Measurements from ENCODE around the gene MAP3K21. TPM values are rescaled to one million over a fixed set of nuclear protein-coding genes. Genes with fewer than 3 reads are reported as not detected.

MAP3K21 gene
- polyA plus RNA-seq, 1 donor from 2014 or later = 3.7 TPM

DNA sequence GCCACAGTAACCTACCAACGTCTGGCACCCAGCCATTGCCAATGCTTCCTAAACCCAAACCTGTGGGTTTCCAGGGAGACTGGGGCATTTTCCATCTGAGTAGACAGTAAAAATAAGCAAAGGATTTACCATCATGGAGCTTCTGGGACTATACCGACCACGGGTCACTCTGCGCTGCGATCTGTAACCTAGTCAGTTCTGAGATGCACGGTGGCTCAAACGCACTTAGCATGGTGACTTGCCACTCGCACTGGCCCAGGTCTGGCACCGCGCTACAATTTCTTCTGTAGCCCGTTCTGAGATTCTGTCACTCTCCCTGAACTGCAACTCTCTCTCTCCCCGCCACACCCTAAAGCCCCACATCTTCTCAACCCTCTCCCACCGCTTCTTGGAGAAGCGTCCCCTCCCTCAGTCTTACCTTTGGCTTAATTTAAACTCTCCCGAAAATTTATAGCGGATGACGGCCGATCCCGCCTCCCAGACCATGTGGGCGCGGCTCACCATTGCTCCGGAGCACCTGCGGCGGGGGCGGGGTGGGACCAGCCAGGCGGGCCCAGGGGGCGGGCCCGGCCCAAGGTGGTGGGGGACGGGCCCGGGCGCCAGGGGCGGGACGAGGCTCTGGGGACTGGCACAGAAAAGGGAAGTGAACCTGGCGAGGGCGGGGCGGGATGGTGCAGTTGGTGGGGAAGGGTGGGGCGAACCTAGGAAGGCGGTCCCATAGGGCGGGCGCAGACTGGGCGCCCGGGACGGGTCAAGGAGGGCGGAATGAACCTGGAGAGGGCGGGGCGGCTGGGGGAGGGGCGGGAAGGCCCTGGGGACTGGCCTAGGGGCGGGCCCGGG is 493 bp upstream of the MAP3K21 start:
- Histone ChIP-seq H3K9me3 (ENCODE audit: low read length) (no peaks in the 10 kb centered on the region), H3K79me2 (replicated peaks; ENCODE audit: insufficient read depth, low read length) (no peaks in the 10 kb centered on the region), H3K9ac (ENCODE audit: low read length) (no peak overlapping the region), H3F3A (ENCODE audit: insufficient read depth, low read length, poor library complexity, severe bottlenecking) (no peaks in the 10 kb centered on the region), H3K4me2 (ENCODE audit: low read length) (peak overlapping the region; percentile 30), H3K36me3 (ENCODE audit: insufficient read depth, low read length) (no peaks in the 10 kb centered on the region), H3K27me3 (ENCODE audit: insufficient read depth, low read depth, low read length) (peaks cover 30% of the 10 kb centered on the region), H3K4me3 (ENCODE audit: low read length) (peak overlapping the region; percentile 56), H3K9me2 (ENCODE audit: insufficient read depth, low read length) (no peaks in the 10 kb centered on the region), H2AFZ (ENCODE audit: low read depth, low read length) (no peak overlapping the region), H3K27ac (ENCODE audit: low read length) (no peak overlapping the region), H4K20me1 (ENCODE audit: insufficient read depth) (no peaks in the 10 kb centered on the region)
- TF ChIP-seq TAF1 (IDR thresholded peaks at IDR 0.05; ENCODE audit: low read depth) (no peak), REST (IDR thresholded peaks at IDR 0.05; ENCODE audit: borderline replicate concordance) (no peak), SMC3 (conservative IDR thresholded peaks at IDR 0.05; ENCODE audit: poor library complexity) (no peak), EZH2 (IDR thresholded peaks at IDR 0.05; ENCODE audit: borderline replicate concordance, insufficient read depth, low read length, poor library complexity, severe bottlenecking) (no peak), POLR2AphosphoS5 (IDR thresholded peaks at IDR 0.05) (no peak)

DNA sequence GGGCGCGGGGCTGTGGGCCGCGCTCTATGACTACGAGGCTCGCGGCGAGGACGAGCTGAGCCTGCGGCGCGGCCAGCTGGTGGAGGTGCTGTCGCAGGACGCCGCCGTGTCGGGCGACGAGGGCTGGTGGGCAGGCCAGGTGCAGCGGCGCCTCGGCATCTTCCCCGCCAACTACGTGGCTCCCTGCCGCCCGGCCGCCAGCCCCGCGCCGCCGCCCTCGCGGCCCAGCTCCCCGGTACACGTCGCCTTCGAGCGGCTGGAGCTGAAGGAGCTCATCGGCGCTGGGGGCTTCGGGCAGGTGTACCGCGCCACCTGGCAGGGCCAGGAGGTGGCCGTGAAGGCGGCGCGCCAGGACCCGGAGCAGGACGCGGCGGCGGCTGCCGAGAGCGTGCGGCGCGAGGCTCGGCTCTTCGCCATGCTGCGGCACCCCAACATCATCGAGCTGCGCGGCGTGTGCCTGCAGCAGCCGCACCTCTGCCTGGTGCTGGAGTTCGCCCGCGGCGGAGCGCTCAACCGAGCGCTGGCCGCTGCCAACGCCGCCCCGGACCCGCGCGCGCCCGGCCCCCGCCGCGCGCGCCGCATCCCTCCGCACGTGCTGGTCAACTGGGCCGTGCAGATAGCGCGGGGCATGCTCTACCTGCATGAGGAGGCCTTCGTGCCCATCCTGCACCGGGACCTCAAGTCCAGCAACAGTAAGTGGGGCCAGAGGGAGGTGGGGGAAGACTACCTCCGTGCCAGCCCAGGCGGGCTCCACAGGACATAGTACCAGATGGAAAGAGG is 808 bp downstream of the MAP3K21 start:
- TF ChIP-seq, protein P1, sequence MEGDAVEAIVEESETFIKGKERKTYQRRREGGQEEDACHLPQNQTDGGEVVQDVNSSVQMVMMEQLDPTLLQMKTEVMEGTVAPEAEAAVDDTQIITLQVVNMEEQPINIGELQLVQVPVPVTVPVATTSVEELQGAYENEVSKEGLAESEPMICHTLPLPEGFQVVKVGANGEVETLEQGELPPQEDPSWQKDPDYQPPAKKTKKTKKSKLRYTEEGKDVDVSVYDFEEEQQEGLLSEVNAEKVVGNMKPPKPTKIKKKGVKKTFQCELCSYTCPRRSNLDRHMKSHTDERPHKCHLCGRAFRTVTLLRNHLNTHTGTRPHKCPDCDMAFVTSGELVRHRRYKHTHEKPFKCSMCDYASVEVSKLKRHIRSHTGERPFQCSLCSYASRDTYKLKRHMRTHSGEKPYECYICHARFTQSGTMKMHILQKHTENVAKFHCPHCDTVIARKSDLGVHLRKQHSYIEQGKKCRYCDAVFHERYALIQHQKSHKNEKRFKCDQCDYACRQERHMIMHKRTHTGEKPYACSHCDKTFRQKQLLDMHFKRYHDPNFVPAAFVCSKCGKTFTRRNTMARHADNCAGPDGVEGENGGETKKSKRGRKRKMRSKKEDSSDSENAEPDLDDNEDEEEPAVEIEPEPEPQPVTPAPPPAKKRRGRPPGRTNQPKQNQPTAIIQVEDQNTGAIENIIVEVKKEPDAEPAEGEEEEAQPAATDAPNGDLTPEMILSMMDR (IDR thresholded peaks at IDR 0.05; ENCODE audit: poor library complexity, severe bottlenecking) = peak; percentile 24
- peak; percentile 88 for TF ChIP-seq MXI1 (conservative IDR thresholded peaks at IDR 0.05; ENCODE audit: poor library complexity, severe bottlenecking)
- no peak for TF ChIP-seq POLR2AphosphoS5 (IDR thresholded peaks at IDR 0.05)
- no peak overlapping the region for H2AFZ ChIP-seq (ENCODE audit: low read depth, low read length)
- H3K4me3 ChIP-seq (ENCODE audit: low read length) = peak overlapping the region; percentile 76
- no peaks in the 10 kb centered on the region for H3F3A ChIP-seq (ENCODE audit: insufficient read depth, low read length, poor library complexity, severe bottlenecking)
- H3K36me3 ChIP-seq (ENCODE audit: insufficient read depth, low read length) = no peaks in the 10 kb centered on the region
- H3K27ac ChIP-seq (ENCODE audit: low read length) = no peak overlapping the region
- peaks cover 30% of the 10 kb centered on the region for H3K27me3 ChIP-seq (ENCODE audit: insufficient read depth, low read depth, low read length)
- H3K9ac ChIP-seq (ENCODE audit: low read length) = peak overlapping the region; percentile 64
- H3K79me2 ChIP-seq (replicated peaks; ENCODE audit: insufficient read depth, low read length) = no peaks in the 10 kb centered on the region
- H3K9me2 ChIP-seq (ENCODE audit: insufficient read depth, low read length) = no peaks in the 10 kb centered on the region
- no peaks in the 10 kb centered on the region for H4K20me1 ChIP-seq (ENCODE audit: insufficient read depth)
- peak overlapping the region; percentile 82 for H3K4me2 ChIP-seq (ENCODE audit: low read length)
- no peaks in the 10 kb centered on the region for H3K9me3 ChIP-seq (ENCODE audit: low read length)

All from neural cell (in vitro differentiated cells).